IPS DF 6.9 (cell line): ENCODE data around the gene PARD3B.

Source experiments
- DNase-seq: peaks from one replicate; pipeline ENCODE4 v3.0.0-alpha.2; 2013; ENCODE audit warnings: low read depth, low spot score
- H3K27ac ChIP-seq: one replicate; pipeline ENCODE4 v1.5.1; 2013; ENCODE audit warnings: low read length, control low read depth
- H3K27me3 ChIP-seq: 2 replicates; pipeline ENCODE4 v1.6.1; 2013; ENCODE audit warnings: mild to moderate bottlenecking, low read length; ENCODE audit not compliant: control insufficient read depth, insufficient read depth
- H3K36me3 ChIP-seq: 2 replicates; pipeline ENCODE4 v1.6.1; 2013; ENCODE audit warnings: low read length; ENCODE audit not compliant: control insufficient read depth, insufficient read depth
- H3K4me1 ChIP-seq: 2 replicates; pipeline ENCODE4 v1.6.1; 2013; ENCODE audit warnings: low read length; ENCODE audit not compliant: control insufficient read depth, insufficient read depth
- H3K4me3 ChIP-seq: 2 replicates; pipeline ENCODE4 v1.5.1; 2013; ENCODE audit warnings: mild to moderate bottlenecking, low read length
- H3K9me3 ChIP-seq: 2 replicates; pipeline ENCODE4 v1.6.1; 2013; ENCODE audit warnings: low read length, inconsistent platforms; ENCODE audit not compliant: control insufficient read depth, insufficient read depth
- WGBS: extraction: QIAGEN DNeasy Blood & Tissue Kit; methylation state at CpG from one replicate; pipeline ENCODE4 v1.1.7; 2013; ENCODE audit warnings: mixed read lengths, missing lambda C conversion rate; ENCODE audit not compliant: insufficient read length, insufficient coverage; 5-methylcytosine and 5-hydroxymethylcytosine counted together

Gene PARD3B

GRCh38 chr2:205411558-205411957 lies 866.3 kb downstream of the PARD3B start:
- no peaks in the 10 kb centered on the region for H3K36me3 ChIP-seq
- no peak for DNase-seq
- WGBS, result no CpG with 5 or more reads among the region's 4 CpGs
- H3K27ac ChIP-seq, result no peak overlapping the region
- no peaks in the 10 kb centered on the region for H3K27me3 ChIP-seq
- no peaks in the 10 kb centered on the region for H3K4me1 ChIP-seq
- H3K9me3 ChIP-seq, result no peaks in the 10 kb centered on the region
- H3K4me3 ChIP-seq, result no peak overlapping the region

GRCh38 chr2:205424326-205424725 lies 879.1 kb downstream of the PARD3B start:
- no peak for DNase-seq
- H3K4me1 ChIP-seq, result no peaks in the 10 kb centered on the region
- no peaks in the 10 kb centered on the region for H3K9me3 ChIP-seq
- H3K27me3 ChIP-seq, result no peaks in the 10 kb centered on the region
- no CpG with 5 or more reads among the region's 4 CpGs for WGBS
- H3K36me3 ChIP-seq, result no peaks in the 10 kb centered on the region
- no peak overlapping the region for H3K27ac ChIP-seq
- H3K4me3 ChIP-seq, result no peak overlapping the region

- no peaks in the 10 kb centered on the region for H3K36me3 ChIP-seq
- no peak overlapping the region for H3K27ac ChIP-seq
- no peaks in the 10 kb centered on the region for H3K27me3 ChIP-seq
- H3K4me1 ChIP-seq, result no peaks in the 10 kb centered on the region
- DNase-seq, result no peak
- H3K4me3 ChIP-seq, result no peak overlapping the region
- WGBS, result no CpG with 5 or more reads among the region's 2 CpGs
- H3K9me3 ChIP-seq, result no peaks in the 10 kb centered on the region
Measured at GRCh38 chr2:205425102-205425501, 879.8 kb downstream of the PARD3B start.

GRCh38 chr2:205427112-205427511 lies 881.8 kb downstream of the PARD3B start:
- Histone ChIP-seq H3K36me3 (no peaks in the 10 kb centered on the region), H3K4me3 (no peak overlapping the region), H3K4me1 (no peaks in the 10 kb centered on the region), H3K27me3 (no peaks in the 10 kb centered on the region), H3K27ac (no peak overlapping the region), H3K9me3 (no peaks in the 10 kb centered on the region)
- WGBS, result no CpG with 5 or more reads among the region's 3 CpGs
- no peak for DNase-seq

- no peaks in the 10 kb centered on the region for H3K9me3 ChIP-seq
- H3K4me3 ChIP-seq, result no peak overlapping the region
- WGBS, result no CpG with 5 or more reads among the region's 2 CpGs
- no peak for DNase-seq
- H3K27me3 ChIP-seq, result no peaks in the 10 kb centered on the region
- no peaks in the 10 kb centered on the region for H3K4me1 ChIP-seq
- no peak overlapping the region for H3K27ac ChIP-seq
- H3K36me3 ChIP-seq, result no peaks in the 10 kb centered on the region
Measured at GRCh38 chr2:205428811-205429210, 883.5 kb downstream of the PARD3B start.

GRCh38 chr2:205435970-205436369 lies 890.7 kb downstream of the PARD3B start:
- no peak for DNase-seq
- Histone ChIP-seq H3K4me1 (no peaks in the 10 kb centered on the region), H3K27ac (no peak overlapping the region), H3K27me3 (no peaks in the 10 kb centered on the region), H3K9me3 (no peaks in the 10 kb centered on the region), H3K4me3 (no peak overlapping the region), H3K36me3 (no peaks in the 10 kb centered on the region)
- WGBS, result no CpG with 5 or more reads among the region's 4 CpGs

GRCh38 chr2:205438241-205438640 lies 893.0 kb downstream of the PARD3B start:
- H3K9me3 ChIP-seq, result no peaks in the 10 kb centered on the region
- H3K27me3 ChIP-seq, result no peaks in the 10 kb centered on the region
- no peak for DNase-seq
- no peak overlapping the region for H3K27ac ChIP-seq
- H3K36me3 ChIP-seq, result no peaks in the 10 kb centered on the region
- no peak overlapping the region for H3K4me3 ChIP-seq
- no CpG with 5 or more reads among the region's 2 CpGs for WGBS
- no peaks in the 10 kb centered on the region for H3K4me1 ChIP-seq

- no peaks in the 10 kb centered on the region for H3K9me3 ChIP-seq
- H3K4me1 ChIP-seq, result no peaks in the 10 kb centered on the region
- H3K27ac ChIP-seq, result no peak overlapping the region
- WGBS, result no CpG with 5 or more reads among the region's 2 CpGs
- no peaks in the 10 kb centered on the region for H3K27me3 ChIP-seq
- no peaks in the 10 kb centered on the region for H3K36me3 ChIP-seq
- no peak for DNase-seq
- H3K4me3 ChIP-seq, result no peak overlapping the region
Measured at GRCh38 chr2:205439621-205440020, 894.3 kb downstream of the PARD3B start.

GRCh38 chr2:205441524-205441923 lies 896.2 kb downstream of the PARD3B start:
- Histone ChIP-seq H3K9me3 (no peaks in the 10 kb centered on the region), H3K36me3 (no peaks in the 10 kb centered on the region), H3K27ac (no peak overlapping the region), H3K4me3 (no peak overlapping the region), H3K4me1 (no peaks in the 10 kb centered on the region), H3K27me3 (no peaks in the 10 kb centered on the region)
- no peak for DNase-seq

- peaks cover 1% of the 10 kb centered on the region; the same call in 1 of the 2 replicates for H3K4me1 ChIP-seq
- no peak overlapping the region for H3K27ac ChIP-seq
- H3K36me3 ChIP-seq, result no peaks in the 10 kb centered on the region
- H3K27me3 ChIP-seq, result no peaks in the 10 kb centered on the region
- H3K9me3 ChIP-seq, result no peaks in the 10 kb centered on the region
- DNase-seq, result no peak
- H3K4me3 ChIP-seq, result no peak overlapping the region
Measured at GRCh38 chr2:205448189-205448588, 902.9 kb downstream of the PARD3B start.

- Histone ChIP-seq H3K27ac (no peak overlapping the region), H3K4me3 (no peak overlapping the region), H3K36me3 (no peaks in the 10 kb centered on the region), H3K4me1 (peaks cover 1% of the 10 kb centered on the region; the same call in 1 of the 2 replicates), H3K27me3 (no peaks in the 10 kb centered on the region), H3K9me3 (no peaks in the 10 kb centered on the region)
- no CpG with 5 or more reads among the region's 4 CpGs for whole genome bisulfite sequencing
- DNase-seq, result no peak
Measured at GRCh38 chr2:205451901-205452512, 906.7 kb downstream of the PARD3B start.
